IMR-90 (cell line): ENCODE data around the gene OR2V2.
"Not testable (repeated sequence)": the region's sequence is repeated elsewhere in the genome, so short reads cannot be mapped to it uniquely, and the experiment has no call there.

Experiments used
- BHLHE40 ChIP-seq: fragments of 150-350 bp; IDR thresholded peaks from 2 replicates; pipeline ENCODE4 v1.6.1; 2016; ENCODE audit warnings: mild to moderate bottlenecking, low read depth, low read length
- CEBPB ChIP-seq: IDR thresholded peaks from 2 replicates; pipeline ENCODE4 v1.6.1; 2012; ENCODE audit warnings: low read depth, low read length, improper control_type of control experiment
- FOS ChIP-seq: fragments of 150-350 bp; IDR thresholded peaks from 2 replicates; pipeline ENCODE4 v1.6.1; 2016; ENCODE audit warnings: low read depth, low read length
- MAFK ChIP-seq: IDR thresholded peaks from 2 replicates; pipeline ENCODE4 v1.6.1; 2012; ENCODE audit warnings: low read depth, low read length, improper control_type of control experiment
- MXI1 ChIP-seq: IDR thresholded peaks from 2 replicates; pipeline ENCODE4 v1.6.1; 2012; ENCODE audit warnings: low read depth, mild to moderate bottlenecking, low read length, moderate library complexity, borderline replicate concordance
- POLR2A ChIP-seq: IDR thresholded peaks from 2 replicates; pipeline ENCODE4 v1.6.1; 2012; ENCODE audit warnings: mild to moderate bottlenecking, low read depth, low read length
- RAD21 ChIP-seq: IDR thresholded peaks from 2 replicates; pipeline ENCODE4 v1.6.1; 2012; ENCODE audit warnings: low read length, improper control_type of control experiment
- RCOR1 ChIP-seq: IDR thresholded peaks from 2 replicates; pipeline ENCODE4 v1.6.1; 2012; ENCODE audit warnings: mild to moderate bottlenecking, low read length, improper control_type of control experiment; ENCODE audit not compliant: insufficient replicate concordance
- RFX5 ChIP-seq: IDR thresholded peaks from 2 replicates; pipeline ENCODE4 v1.8.0; 2012; ENCODE audit warnings: low read depth, mild to moderate bottlenecking, low read length, moderate library complexity
- SMC3 ChIP-seq: fragments of 150-350 bp; IDR thresholded peaks from 2 replicates; pipeline ENCODE4 v1.6.1; 2016; ENCODE audit warnings: low read depth, mild to moderate bottlenecking, antibody characterized with exemption, low read length, moderate library complexity
- USF2 ChIP-seq: fragments of 150-350 bp; IDR thresholded peaks from 2 replicates; pipeline ENCODE4 v1.6.1; 2017; ENCODE audit warnings: mild to moderate bottlenecking, antibody characterized with exemption, low read length, low read depth
- TF ChIP-seq, protein P1 (sequence below): conservative IDR thresholded peaks from 2 replicates; pipeline ENCODE4 v1.5.1; 2012; ENCODE audit warnings: mild to moderate bottlenecking, low read depth, low read length, improper control_type of control experiment
- TF ChIP-seq, protein P2 (sequence below): fragments of 150-350 bp; IDR thresholded peaks from 2 replicates; pipeline ENCODE4 v1.6.1; 2016; ENCODE audit warnings: low read depth, mild to moderate bottlenecking, low read length, moderate library complexity, borderline replicate concordance

DNA sequence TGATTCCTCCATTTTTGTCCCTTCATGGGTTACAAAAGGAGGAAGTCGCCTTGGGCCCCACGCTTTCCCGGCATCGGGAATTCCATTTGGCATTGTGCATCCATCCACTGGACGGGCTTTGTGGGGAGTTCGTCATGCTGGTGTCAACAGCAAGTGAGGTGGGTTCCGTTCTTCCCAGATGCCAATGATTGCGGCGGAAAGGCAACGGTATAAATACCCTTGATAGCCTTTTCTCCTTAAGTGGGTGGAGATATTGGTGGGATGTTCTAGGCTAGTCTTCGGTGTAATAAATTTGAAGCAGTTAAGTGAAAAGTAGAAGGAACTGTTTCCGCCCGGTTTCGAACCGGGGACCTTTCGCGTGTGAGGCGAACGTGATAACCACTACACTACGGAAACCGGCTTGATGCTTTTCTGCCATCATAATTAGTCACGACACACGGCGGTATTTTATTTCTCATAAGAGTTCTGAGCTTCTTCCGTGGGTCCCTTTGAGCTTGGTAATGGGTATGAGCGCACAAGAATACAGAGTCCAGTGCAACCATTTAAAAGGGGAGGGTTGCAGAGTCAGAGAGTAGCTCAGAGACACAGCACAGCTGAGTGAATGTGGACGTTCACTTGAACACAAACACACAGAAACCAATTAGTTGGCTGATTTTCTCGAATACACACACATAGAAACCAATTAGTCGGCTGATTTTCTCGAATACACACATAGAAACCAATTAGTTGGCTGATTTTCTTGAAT, 45.3 kb upstream of the OR2V2 start:
- TF ChIP-seq, protein P1, sequence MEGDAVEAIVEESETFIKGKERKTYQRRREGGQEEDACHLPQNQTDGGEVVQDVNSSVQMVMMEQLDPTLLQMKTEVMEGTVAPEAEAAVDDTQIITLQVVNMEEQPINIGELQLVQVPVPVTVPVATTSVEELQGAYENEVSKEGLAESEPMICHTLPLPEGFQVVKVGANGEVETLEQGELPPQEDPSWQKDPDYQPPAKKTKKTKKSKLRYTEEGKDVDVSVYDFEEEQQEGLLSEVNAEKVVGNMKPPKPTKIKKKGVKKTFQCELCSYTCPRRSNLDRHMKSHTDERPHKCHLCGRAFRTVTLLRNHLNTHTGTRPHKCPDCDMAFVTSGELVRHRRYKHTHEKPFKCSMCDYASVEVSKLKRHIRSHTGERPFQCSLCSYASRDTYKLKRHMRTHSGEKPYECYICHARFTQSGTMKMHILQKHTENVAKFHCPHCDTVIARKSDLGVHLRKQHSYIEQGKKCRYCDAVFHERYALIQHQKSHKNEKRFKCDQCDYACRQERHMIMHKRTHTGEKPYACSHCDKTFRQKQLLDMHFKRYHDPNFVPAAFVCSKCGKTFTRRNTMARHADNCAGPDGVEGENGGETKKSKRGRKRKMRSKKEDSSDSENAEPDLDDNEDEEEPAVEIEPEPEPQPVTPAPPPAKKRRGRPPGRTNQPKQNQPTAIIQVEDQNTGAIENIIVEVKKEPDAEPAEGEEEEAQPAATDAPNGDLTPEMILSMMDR = not testable (repeated sequence)
- TF ChIP-seq MAFK, RAD21, MXI1, BHLHE40, CEBPB, POLR2A, FOS, USF2, RFX5, RCOR1, SMC3: not testable (repeated sequence)
- TF ChIP-seq, protein P2, sequence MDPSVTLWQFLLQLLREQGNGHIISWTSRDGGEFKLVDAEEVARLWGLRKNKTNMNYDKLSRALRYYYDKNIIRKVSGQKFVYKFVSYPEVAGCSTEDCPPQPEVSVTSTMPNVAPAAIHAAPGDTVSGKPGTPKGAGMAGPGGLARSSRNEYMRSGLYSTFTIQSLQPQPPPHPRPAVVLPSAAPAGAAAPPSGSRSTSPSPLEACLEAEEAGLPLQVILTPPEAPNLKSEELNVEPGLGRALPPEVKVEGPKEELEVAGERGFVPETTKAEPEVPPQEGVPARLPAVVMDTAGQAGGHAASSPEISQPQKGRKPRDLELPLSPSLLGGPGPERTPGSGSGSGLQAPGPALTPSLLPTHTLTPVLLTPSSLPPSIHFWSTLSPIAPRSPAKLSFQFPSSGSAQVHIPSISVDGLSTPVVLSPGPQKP = not testable (repeated sequence)
